Measurements from ENCODE around the gene TGM1.

The TGM1 gene

GRCh38 chr14:24258548-24259265 is 4.3 kb downstream of the TGM1 start:
- TF ChIP-seq POLR2A (IDR thresholded peaks at IDR 0.05; ENCODE audit: low read depth, low read length) = no peak
- FAIRE-seq = no peak

GRCh38 chr14:24258119-24258518 is 4.9 kb downstream of the TGM1 start:
- no peak for FAIRE-seq
- DNase-seq (ENCODE audit: insufficient read length, low spot score) = no peak
- TF ChIP-seq POLR2A (IDR thresholded peaks at IDR 0.05; ENCODE audit: low read depth, low read length) = no peak

More at GRCh38 chr14:24258548-24259265, 4.3 kb downstream of the TGM1 start:
- no peak for DNase-seq (ENCODE audit: insufficient read length, low spot score)

GRCh38 chr14:24256960-24257359 is 6.0 kb downstream of the TGM1 start:
- FAIRE-seq (no peak), DNase-seq (ENCODE audit: insufficient read length, low spot score) (no peak)
- TF ChIP-seq POLR2A (IDR thresholded peaks at IDR 0.05; ENCODE audit: low read depth, low read length) = no peak

- no peak for FAIRE-seq
- no peak for TF ChIP-seq POLR2A (IDR thresholded peaks at IDR 0.05; ENCODE audit: low read depth, low read length)
- DNase-seq (ENCODE audit: insufficient read length, low spot score) = no peak
These were observed 6.9 kb downstream of the TGM1 start for GRCh38 chr14:24255931-24256711.

- DNase-seq (ENCODE audit: insufficient read length, low spot score) (no peak), FAIRE-seq (no peak)
- TF ChIP-seq POLR2A (IDR thresholded peaks at IDR 0.05; ENCODE audit: low read depth, low read length) = no peak
These were observed 7.5 kb downstream of the TGM1 start for GRCh38 chr14:24255438-24255837.

GRCh38 chr14:24254630-24255392 is 8.2 kb downstream of the TGM1 start:
- FAIRE-seq (no peak), DNase-seq (ENCODE audit: insufficient read length, low spot score) (no peak)
- no peak for TF ChIP-seq POLR2A (IDR thresholded peaks at IDR 0.05; ENCODE audit: low read depth, low read length)

- TF ChIP-seq POLR2A (IDR thresholded peaks at IDR 0.05; ENCODE audit: low read depth, low read length) = no peak
- DNase-seq (ENCODE audit: insufficient read length, low spot score) = no peak
- no peak for FAIRE-seq
These were observed 9.0 kb downstream of the TGM1 start for GRCh38 chr14:24253936-24254335.

DNA sequence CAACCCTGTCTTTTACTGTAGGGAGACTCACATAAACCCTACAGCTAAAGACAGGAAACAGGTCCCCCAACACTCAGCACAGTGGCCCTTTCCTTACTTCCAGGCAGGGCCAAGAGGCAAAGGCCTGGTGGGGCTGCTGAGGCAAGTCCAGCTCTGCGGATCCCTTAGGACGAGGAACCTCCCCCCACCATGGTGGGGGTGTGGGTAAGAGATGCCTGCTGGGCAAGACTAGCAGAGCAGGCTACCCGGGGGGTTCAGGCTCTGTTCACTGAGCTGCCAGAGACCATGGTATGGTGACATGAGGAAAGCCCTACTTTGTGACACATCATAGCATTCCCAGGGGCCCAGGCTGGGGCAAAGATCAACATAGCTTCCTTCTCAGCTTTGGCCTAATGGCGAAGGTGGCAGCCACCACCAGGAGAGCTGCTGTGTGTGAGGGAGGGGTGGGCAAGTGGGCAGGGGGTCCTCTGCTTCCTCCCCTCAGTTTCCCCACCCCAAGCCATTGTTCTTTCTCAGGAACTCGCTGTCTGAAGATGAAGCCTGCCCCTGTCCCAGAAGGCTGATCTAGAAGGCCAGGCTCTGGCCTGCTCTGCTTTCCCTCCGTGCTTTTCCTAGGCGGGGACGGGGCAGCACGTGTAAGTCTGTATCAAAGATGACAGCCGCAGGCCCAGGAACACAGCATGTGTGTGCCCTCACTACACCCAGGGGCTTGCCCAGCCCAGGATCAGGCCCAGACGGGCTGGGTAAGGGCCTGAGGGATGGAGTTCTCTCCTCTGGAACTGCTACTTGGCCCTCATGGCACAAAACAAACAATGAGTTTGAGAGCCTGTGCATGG is 10.5 kb downstream of the TGM1 start:
- no peak for FAIRE-seq

GRCh38 chr14:24251880-24252288 is 11.1 kb downstream of the TGM1 start:
- FAIRE-seq (no peak), DNase-seq (ENCODE audit: insufficient read length, low spot score) (no peak)
- TF ChIP-seq POLR2A (IDR thresholded peaks at IDR 0.05; ENCODE audit: low read depth, low read length) = no peak

More for the DNA sequence above, 10.5 kb downstream of the TGM1 start:
- DNase-seq (ENCODE audit: insufficient read length, low spot score) = no peak
- no peak for TF ChIP-seq POLR2A (IDR thresholded peaks at IDR 0.05; ENCODE audit: low read depth, low read length)

- TF ChIP-seq POLR2A (IDR thresholded peaks at IDR 0.05; ENCODE audit: low read depth, low read length) = no peak
- FAIRE-seq (no peak), DNase-seq (ENCODE audit: insufficient read length, low spot score) (no peak)
These were observed 12.6 kb downstream of the TGM1 start for GRCh38 chr14:24250354-24250753.

DNA sequence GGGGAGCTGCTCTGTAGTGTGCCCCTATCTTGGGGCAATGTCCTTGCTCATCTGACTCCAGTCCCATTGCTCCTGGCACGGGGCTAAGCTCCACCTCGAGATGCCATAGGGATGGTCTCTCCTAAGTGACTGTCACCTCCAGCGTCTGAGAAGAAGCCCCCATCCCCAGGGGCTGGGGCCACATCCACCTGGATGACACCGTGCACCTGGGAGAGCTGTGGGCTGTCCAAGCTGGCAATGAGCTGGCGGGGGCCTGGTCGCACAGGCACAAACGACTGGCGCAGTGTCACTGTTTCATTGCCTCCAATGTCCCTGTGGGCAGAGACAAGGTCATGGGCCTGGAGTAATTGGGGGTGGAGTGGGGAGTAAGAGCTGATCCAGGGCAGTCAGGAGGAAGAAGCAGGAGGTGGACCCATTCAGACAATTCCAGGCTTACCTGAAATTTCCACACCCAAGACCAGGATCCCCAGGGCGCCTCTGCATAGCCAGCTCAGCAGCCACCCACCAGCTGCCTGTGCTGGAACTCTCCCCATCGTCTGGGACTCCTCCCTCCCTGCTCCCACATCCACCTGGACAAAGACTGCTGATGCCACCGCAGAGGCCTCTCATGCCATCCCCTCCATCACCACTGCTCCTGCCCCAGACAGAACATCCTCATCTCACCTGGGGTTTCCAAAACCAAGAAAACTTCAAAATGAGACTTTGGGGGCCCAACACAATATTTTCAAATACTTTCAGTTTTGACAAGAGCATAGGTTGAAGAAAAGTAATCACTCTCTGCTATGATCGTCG is 13.6 kb downstream of the TGM1 start:
- no peak for FAIRE-seq

GRCh38 chr14:24247422-24247821 is 15.6 kb downstream of the TGM1 start:
- DNase-seq (ENCODE audit: insufficient read length, low spot score) = no peak
- FAIRE-seq = no peak
- TF ChIP-seq POLR2A (IDR thresholded peaks at IDR 0.05; ENCODE audit: low read depth, low read length) = no peak

More for the DNA sequence above, 13.6 kb downstream of the TGM1 start:
- no peak for DNase-seq (ENCODE audit: insufficient read length, low spot score)
- TF ChIP-seq POLR2A (IDR thresholded peaks at IDR 0.05; ENCODE audit: low read depth, low read length) = no peak

Measured in H54 (cell line).